ENCODE data around the gene TENM4. TPM values are rescaled to one million over a fixed set of nuclear protein-coding genes. Genes with fewer than 3 reads are reported as not detected.

TENM4 gene
- total RNA-seq, 1 donor from 2014 or later: 0.63 TPM

GRCh38 chr11:79165908-79166307, 274.9 kb downstream of the TENM4 start:
- Histone ChIP-seq H3K9me3 (replicated peaks) (no peaks in the 10 kb centered on the region), H3K27me3 (ENCODE audit: low read depth) (peaks cover 5% of the 10 kb centered on the region), H3K36me3 (no peaks in the 10 kb centered on the region), H3K4me3 (no peak overlapping the region), H3K4me1 (no peaks in the 10 kb centered on the region), H3K27ac (replicated peaks) (no peak overlapping the region)
- no peak for TF ChIP-seq CTCF (IDR thresholded peaks at IDR 0.05; ENCODE audit: borderline replicate concordance)
- intact Hi-C loops (cut with micrococcal nuclease): no loop called here
- DNase-seq: no peak

GRCh38 chr11:79160791-79161403, 279.9 kb downstream of the TENM4 start:
- peak; percentile 34 for TF ChIP-seq CTCF (IDR thresholded peaks at IDR 0.05; ENCODE audit: borderline replicate concordance)
- Histone ChIP-seq H3K36me3 (no peaks in the 10 kb centered on the region), H3K4me1 (no peaks in the 10 kb centered on the region), H3K9me3 (replicated peaks) (no peaks in the 10 kb centered on the region), H3K27me3 (ENCODE audit: low read depth) (peaks cover 5% of the 10 kb centered on the region), H3K27ac (replicated peaks) (no peak overlapping the region), H3K4me3 (no peak overlapping the region)
- intact Hi-C loops (cut with micrococcal nuclease): no loop called here
- DNase-seq: no peak

- no peak overlapping the region for H3K27ac ChIP-seq (replicated peaks)
- no peaks in the 10 kb centered on the region for H3K9me3 ChIP-seq (replicated peaks)
- TF ChIP-seq CTCF (IDR thresholded peaks at IDR 0.05; ENCODE audit: borderline replicate concordance): no peak
- no peak for DNase-seq
- H3K4me3 ChIP-seq: no peak overlapping the region
- intact Hi-C loops (cut with micrococcal nuclease): no loop called here
- peaks cover 5% of the 10 kb centered on the region for H3K27me3 ChIP-seq (ENCODE audit: low read depth)
- H3K36me3 ChIP-seq: no peaks in the 10 kb centered on the region
- H3K4me1 ChIP-seq: no peaks in the 10 kb centered on the region
Observed at GRCh38 chr11:79159657-79160450, 281.0 kb downstream of the TENM4 start.

GRCh38 chr11:79157738-79158137, 283.1 kb downstream of the TENM4 start:
- no peak overlapping the region for H3K27ac ChIP-seq (replicated peaks)
- TF ChIP-seq CTCF (IDR thresholded peaks at IDR 0.05; ENCODE audit: borderline replicate concordance): no peak
- no peaks in the 10 kb centered on the region for H3K9me3 ChIP-seq (replicated peaks)
- peaks cover 11% of the 10 kb centered on the region for H3K27me3 ChIP-seq (ENCODE audit: low read depth)
- DNase-seq: no peak
- intact Hi-C loops (cut with micrococcal nuclease): no loop called here
- H3K4me3 ChIP-seq: no peak overlapping the region
- H3K36me3 ChIP-seq: no peaks in the 10 kb centered on the region
- no peaks in the 10 kb centered on the region for H3K4me1 ChIP-seq

GRCh38 chr11:79156031-79156430, 284.8 kb downstream of the TENM4 start:
- peaks cover 11% of the 10 kb centered on the region for H3K27me3 ChIP-seq (ENCODE audit: low read depth)
- H3K9me3 ChIP-seq (replicated peaks): no peaks in the 10 kb centered on the region
- H3K36me3 ChIP-seq: no peaks in the 10 kb centered on the region
- H3K4me3 ChIP-seq: no peak overlapping the region
- no peak for DNase-seq
- no peak overlapping the region for H3K27ac ChIP-seq (replicated peaks)
- H3K4me1 ChIP-seq: no peaks in the 10 kb centered on the region
- intact Hi-C loops (cut with micrococcal nuclease): no loop called here
- no peak for TF ChIP-seq CTCF (IDR thresholded peaks at IDR 0.05; ENCODE audit: borderline replicate concordance)
